ENCODE results near the gene FMN1. TPM values are rescaled to one million over a fixed set of nuclear protein-coding genes. Genes with fewer than 3 reads are reported as not detected.

FMN1 gene
- total RNA-seq, 1 experiment from 2014 or later: 25.8 TPM

DNA sequence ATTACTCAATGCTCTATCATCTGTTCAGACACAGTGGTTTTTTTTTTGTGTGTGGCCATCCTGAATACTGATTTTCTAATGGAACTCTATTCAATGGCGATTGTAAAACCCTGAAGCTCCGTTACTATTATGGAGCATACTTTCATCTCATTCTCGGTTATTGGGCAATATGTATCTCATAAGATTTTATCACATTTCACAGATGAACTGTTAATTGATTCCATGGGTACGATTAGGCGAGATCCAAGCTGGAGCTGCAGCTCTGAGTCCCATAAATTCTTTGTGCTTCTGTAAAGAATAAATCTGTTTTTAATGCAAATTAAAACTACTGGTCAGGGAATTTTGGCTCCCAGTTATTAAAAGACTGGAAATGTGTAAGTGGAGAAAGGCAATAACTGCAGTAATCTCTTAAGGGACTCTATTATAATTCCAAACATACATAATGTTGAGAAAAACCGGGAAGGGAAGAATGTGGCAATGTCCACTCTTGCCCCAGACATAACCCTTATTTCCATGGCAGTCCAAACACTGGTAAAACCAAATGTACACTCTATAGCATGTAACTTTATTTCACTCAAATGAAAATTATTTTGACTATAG lies 394.5 kb downstream of the FMN1 start:
- Histone ChIP-seq H3K36me3 (ENCODE audit: low read depth) (no peaks in the 10 kb centered on the region), H3F3A (ENCODE audit: insufficient read depth, low read depth) (peaks cover 5% of the 10 kb centered on the region; the same call in 1 of the 2 replicates), H3K4me1 (replicated peaks; ENCODE audit: insufficient read depth) (peaks cover 26% of the 10 kb centered on the region), H3K27me3 (ENCODE audit: insufficient read depth, low read depth) (no peaks in the 10 kb centered on the region), H3K79me2 (ENCODE audit: low read depth) (no peaks in the 10 kb centered on the region), H3K9me3 (ENCODE audit: insufficient read depth, low read depth) (no peaks in the 10 kb centered on the region; the same call in 1 of the 2 replicates), H3K9me2 (ENCODE audit: insufficient read depth) (no peaks in the 10 kb centered on the region), H3K4me3 (no peak overlapping the region), H4K20me1 (ENCODE audit: insufficient read depth) (no peaks in the 10 kb centered on the region), H2AFZ (no peak overlapping the region), H3K27ac (no peak overlapping the region), H3K4me2 (no peak overlapping the region)
- no peak for TF ChIP-seq EZH2 (IDR thresholded peaks at IDR 0.05; ENCODE audit: low read depth)
- TF ChIP-seq, protein P1, sequence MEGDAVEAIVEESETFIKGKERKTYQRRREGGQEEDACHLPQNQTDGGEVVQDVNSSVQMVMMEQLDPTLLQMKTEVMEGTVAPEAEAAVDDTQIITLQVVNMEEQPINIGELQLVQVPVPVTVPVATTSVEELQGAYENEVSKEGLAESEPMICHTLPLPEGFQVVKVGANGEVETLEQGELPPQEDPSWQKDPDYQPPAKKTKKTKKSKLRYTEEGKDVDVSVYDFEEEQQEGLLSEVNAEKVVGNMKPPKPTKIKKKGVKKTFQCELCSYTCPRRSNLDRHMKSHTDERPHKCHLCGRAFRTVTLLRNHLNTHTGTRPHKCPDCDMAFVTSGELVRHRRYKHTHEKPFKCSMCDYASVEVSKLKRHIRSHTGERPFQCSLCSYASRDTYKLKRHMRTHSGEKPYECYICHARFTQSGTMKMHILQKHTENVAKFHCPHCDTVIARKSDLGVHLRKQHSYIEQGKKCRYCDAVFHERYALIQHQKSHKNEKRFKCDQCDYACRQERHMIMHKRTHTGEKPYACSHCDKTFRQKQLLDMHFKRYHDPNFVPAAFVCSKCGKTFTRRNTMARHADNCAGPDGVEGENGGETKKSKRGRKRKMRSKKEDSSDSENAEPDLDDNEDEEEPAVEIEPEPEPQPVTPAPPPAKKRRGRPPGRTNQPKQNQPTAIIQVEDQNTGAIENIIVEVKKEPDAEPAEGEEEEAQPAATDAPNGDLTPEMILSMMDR (conservative IDR thresholded peaks at IDR 0.05): no peak
- CTCF ChIA-PET: no interaction called here
- intact Hi-C loops (cut with micrococcal nuclease; ENCODE audit: unreplicated experiment): no loop called here
- DNase-seq: no peak
- BruUV-seq (replicated peaks): no TSS peak
- POLR2A ChIA-PET (ENCODE audit: unreplicated experiment): no interaction called here

DNA sequence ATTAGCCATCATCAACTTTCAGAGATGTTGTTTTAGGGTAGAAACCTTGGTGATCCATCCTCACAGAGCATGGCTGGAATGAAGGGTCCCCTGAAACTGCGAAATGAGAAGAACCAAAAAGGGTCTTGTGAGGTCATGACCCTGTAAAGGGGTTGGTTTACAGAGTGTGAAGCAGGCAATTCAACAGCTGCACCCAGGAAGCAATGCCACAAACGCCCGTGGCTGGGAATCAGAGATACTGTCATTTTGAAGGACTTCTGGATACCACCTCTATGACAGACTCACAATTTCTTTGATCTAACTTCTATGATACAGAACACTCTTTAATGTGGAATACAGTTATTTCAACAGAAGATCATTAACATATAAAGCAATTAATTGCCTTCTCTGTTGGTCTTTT lies 397.7 kb downstream of the FMN1 start:
- no peaks in the 10 kb centered on the region for H4K20me1 ChIP-seq (ENCODE audit: insufficient read depth)
- H3K4me1 ChIP-seq (replicated peaks; ENCODE audit: insufficient read depth): peaks cover 16% of the 10 kb centered on the region
- no peaks in the 10 kb centered on the region for H3K9me3 ChIP-seq (ENCODE audit: insufficient read depth, low read depth)
- TF ChIP-seq, protein P1 (conservative IDR thresholded peaks at IDR 0.05): no peak
- TF ChIP-seq EZH2 (IDR thresholded peaks at IDR 0.05; ENCODE audit: low read depth): no peak
- no peaks in the 10 kb centered on the region for H3K27me3 ChIP-seq (ENCODE audit: insufficient read depth, low read depth)
- no peaks in the 10 kb centered on the region for H3K9me2 ChIP-seq (ENCODE audit: insufficient read depth)
- no peak overlapping the region for H3K4me2 ChIP-seq
- H3F3A ChIP-seq (ENCODE audit: insufficient read depth, low read depth): peaks cover 5% of the 10 kb centered on the region; the same call in 1 of the 2 replicates
- CTCF ChIA-PET: no interaction called here
- POLR2A ChIA-PET (ENCODE audit: unreplicated experiment): no interaction called here
- H3K4me3 ChIP-seq: no peak overlapping the region
- DNase-seq: no peak
- no TSS peak for BruUV-seq (replicated peaks)
- intact Hi-C loops (cut with micrococcal nuclease; ENCODE audit: unreplicated experiment): no loop called here
- no peak overlapping the region for H3K27ac ChIP-seq
- no peak overlapping the region for H2AFZ ChIP-seq
- no peaks in the 10 kb centered on the region for H3K36me3 ChIP-seq (ENCODE audit: low read depth)
- no peaks in the 10 kb centered on the region for H3K79me2 ChIP-seq (ENCODE audit: low read depth)

DNA sequence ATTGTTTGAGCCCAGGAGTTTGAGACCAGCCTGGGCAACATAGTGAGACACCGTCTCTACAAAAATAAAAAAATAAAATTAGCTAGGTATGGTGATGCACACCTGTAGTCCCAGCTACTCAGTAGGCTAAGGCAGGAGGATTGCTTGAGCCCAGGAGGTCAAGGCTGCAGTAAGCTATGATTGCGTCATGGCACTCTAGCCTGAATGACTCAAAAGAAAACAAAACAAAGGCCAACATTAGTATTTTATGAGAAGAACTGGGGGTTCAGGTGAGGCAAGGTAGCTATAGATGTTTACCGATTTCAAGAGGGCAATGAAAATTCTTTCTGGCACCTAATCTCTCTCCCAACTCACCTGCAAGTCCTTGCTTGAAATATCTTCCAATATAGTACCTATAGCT lies 399.5 kb downstream of the FMN1 start:
- CTCF ChIA-PET: interaction anchor here (0.6 to 1.2 kb wide), 2 partner anchors 132 to 133 kb away, joined by 3 to 5 read pairs; no protein-coding TSS in a partner anchor

More for the DNA sequence above, 399.5 kb downstream of the FMN1 start:
- peak; percentile 7 to 69 for DNase-seq
- Histone ChIP-seq H3K27ac (peak overlapping the region; percentile 53), H3K27me3 (ENCODE audit: insufficient read depth, low read depth) (no peaks in the 10 kb centered on the region), H3K9me2 (ENCODE audit: insufficient read depth) (no peaks in the 10 kb centered on the region), H3K4me1 (replicated peaks; ENCODE audit: insufficient read depth) (peaks cover 26% of the 10 kb centered on the region), H3K4me3 (no peak overlapping the region), H3K4me2 (peak overlapping the region; percentile 54), H3K9me3 (ENCODE audit: insufficient read depth, low read depth) (no peaks in the 10 kb centered on the region), H3K79me2 (ENCODE audit: low read depth) (no peaks in the 10 kb centered on the region), H3K36me3 (ENCODE audit: low read depth) (no peaks in the 10 kb centered on the region), H4K20me1 (ENCODE audit: insufficient read depth) (no peaks in the 10 kb centered on the region), H3F3A (ENCODE audit: insufficient read depth, low read depth) (peaks cover 5% of the 10 kb centered on the region; the same call in 1 of the 2 replicates), H2AFZ (no peak overlapping the region)
- TF ChIP-seq, protein P1 (conservative IDR thresholded peaks at IDR 0.05): no peak
- no peak for TF ChIP-seq EZH2 (IDR thresholded peaks at IDR 0.05; ENCODE audit: low read depth)
- no TSS peak for BruUV-seq (replicated peaks)
- POLR2A ChIA-PET (ENCODE audit: unreplicated experiment): no interaction called here
- intact Hi-C loops (cut with micrococcal nuclease; ENCODE audit: unreplicated experiment): no loop called here
